HG03159 (cell line): ENCODE results near the gene KRTAP22-2.

Source experiments
- ATAC-seq: cut with Tn5 transposase; IDR thresholded peaks from one replicate; pipeline ENCODE4 v1.9.1; 2021; ENCODE audit warnings: mild to moderate bottlenecking, moderate library complexity; ENCODE audit not compliant: unreplicated experiment

Gene KRTAP22-2

GRCh38 chr21:30563630-30564029 lies 26.6 kb downstream of the KRTAP22-2 start:
- ATAC-seq: no peak

DNA sequence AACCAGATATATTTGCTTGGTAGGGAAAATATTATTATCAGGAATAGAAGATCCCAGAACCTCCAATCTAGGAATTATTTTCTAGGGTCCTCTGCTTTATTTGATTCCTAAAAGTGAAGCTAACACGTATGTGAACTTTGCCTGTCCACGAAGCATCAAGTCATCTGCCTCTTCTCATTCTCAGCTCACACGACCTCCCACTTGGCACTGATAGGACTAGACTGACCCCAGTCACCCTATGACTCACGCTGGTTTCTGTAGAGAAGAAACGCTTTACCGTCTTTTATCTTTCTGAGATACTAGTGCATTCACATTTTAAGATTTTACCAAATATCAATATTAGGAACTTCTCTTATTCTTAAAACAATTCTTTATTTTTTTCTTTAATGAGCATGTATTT lies 27.1 kb downstream of the KRTAP22-2 start:
- ATAC-seq: no peak

DNA sequence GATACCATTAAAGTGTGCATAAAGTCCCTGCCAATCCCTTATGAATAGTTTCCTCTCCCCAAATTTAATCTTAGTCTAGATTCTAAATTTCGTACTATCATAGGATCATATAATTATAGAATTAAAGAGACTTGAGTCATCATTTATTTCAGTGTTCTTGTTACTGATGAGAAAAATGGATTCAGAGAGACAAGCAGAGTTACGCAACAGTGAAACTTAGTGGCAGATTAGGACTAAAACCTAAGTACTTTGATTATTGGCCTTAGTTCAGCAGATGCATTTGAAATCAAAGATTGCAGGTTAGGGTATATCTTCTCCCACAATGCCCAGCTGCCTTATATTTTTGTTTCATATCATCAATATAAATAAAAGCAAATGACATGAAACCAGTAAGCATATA lies 28.2 kb downstream of the KRTAP22-2 start:
- ATAC-seq: no peak

DNA sequence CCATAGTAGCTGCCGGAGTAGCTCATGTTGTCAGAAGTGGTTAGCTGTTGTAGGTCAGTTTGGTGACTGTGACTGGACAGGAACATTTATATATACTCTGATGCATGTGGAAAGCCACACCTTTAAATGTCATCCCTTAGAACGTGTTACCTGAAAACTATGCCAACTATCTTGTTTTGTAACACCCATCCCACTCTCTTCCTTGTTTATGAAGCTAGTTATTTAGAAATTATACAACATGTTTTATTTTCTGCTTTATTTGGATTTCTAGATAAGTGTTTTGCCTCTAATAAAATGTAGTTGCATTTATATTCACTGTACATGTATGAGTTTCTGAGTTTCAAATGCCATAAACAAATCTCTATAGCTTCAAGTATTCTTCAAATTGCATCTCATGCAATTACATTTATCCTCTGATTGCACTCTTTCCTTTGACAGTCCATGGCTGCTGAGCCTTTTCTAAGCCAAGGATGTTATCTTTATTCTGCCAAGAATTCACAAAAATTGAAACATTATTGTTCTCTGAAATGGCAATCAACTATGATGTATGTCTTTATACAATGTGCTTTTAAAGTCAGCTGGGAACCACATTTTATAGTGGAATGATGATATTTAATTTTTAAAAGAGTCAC lies 28.8 kb downstream of the KRTAP22-2 start, which contains the start of gene KRTAP19-7:
TSS of gene KRTAP19-7 (minus strand) at position 51 of the 632 bp plus-strand sequence. CDS start at position 26, 25 bp downstream.
- no peak for ATAC-seq

DNA sequence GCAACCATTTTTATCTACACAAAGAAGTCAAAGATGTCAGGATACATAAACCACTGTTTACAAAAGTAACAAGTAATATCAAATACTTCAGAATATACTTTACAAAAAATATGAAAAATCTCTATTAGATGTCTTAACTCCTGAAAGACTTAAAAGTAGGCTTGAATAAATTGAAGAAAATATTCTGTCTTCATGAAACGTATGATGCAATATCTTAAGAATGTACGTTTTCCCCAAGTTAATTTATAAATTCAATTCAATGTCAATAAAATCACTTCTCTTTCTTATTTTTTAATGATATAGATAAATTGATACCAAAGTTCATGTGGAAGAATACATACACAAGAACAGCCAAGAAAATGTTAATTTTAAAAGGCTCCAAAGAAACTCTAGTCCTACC lies 35.1 kb downstream of the KRTAP22-2 start:
- no peak for ATAC-seq

DNA sequence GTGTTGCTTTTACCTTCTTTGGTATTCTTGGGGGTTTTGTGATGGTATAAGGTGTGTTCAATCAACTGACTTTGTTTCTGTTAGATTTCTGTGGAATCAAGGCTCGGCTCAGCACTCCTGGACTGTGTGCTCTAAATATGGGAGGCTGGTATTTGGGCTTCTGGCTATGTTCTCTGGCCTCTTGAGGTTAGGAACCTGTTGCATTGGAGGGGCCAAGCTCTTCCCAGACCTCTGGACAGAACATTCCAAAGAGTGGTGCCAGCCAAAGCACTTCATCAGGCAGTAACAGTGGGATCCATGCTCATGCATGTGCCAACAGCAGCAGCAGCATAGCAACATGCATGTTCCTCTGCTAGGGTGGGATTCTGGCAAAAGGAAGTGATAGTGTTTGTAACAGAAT lies 37.4 kb downstream of the KRTAP22-2 start:
- ATAC-seq: no peak

DNA sequence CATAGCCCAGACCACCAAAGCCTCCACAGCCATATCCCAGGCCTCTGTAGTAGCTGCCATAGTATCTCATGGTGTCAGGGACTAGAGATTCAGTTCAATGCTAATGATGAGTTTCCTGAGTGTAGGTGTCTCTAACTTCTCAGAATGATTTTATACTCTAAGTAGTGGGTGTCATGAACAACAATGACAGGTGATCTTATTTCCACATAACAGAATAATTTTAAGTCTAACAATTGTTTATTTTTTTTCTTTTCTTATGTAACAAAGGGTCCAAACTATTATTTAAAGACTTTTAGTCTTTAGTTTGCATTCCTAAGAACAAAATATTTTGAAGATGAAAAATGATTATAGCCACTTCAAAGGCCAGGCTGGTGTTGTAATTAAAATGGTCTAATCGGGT lies 48.4 kb downstream of the KRTAP22-2 start, which contains the start of gene KRTAP19-6:
TSS of gene KRTAP19-6 (minus strand) at position 101 of the 400 bp plus-strand sequence. CDS start at position 70, 31 bp downstream.
- no peak for ATAC-seq
